ENCODE results near the gene ABCD2.

The ABCD2 gene

DNA sequence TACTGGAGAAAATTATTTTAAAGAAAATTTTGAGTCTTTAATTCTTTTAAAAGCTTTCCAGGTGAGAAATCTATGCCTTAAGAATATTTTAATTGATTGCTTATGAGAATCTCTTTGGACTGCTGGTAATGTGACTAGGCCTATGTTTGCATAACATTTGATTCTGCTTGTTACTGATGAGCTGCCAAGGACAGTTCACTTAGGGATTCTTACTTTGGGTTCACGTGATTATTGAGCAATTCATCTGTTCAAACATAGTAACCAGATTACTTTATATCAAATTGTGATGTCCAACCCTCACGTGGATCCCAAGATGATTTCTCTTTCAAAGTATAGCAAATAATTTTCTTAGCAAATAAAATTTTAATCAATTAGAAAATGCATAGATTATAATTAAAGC, 27.4 kb upstream of the ABCD2 start:
- Histone ChIP-seq H3K27ac (ENCODE audit: low read length) (no peak overlapping the region), H3K79me2 (ENCODE audit: insufficient read depth, low read length) (no peaks in the 10 kb centered on the region), H4K20me1 (ENCODE audit: insufficient read depth, low read length) (no peaks in the 10 kb centered on the region), H3K36me3 (ENCODE audit: insufficient read depth, low read length) (no peaks in the 10 kb centered on the region), H3K9ac (ENCODE audit: low read depth, low read length) (no peak overlapping the region), H3K27me3 (ENCODE audit: insufficient read depth, low read length, poor library complexity) (no peaks in the 10 kb centered on the region), H3K4me1 (ENCODE audit: insufficient read depth, low read length) (no peaks in the 10 kb centered on the region), H3K4me2 (ENCODE audit: insufficient read depth, low read length) (no peak overlapping the region), H2AFZ (ENCODE audit: low read depth, low read length) (no peak overlapping the region), H3K9me3 (ENCODE audit: insufficient read depth, low read length, severe bottlenecking) (no peaks in the 10 kb centered on the region), H3K4me3 (ENCODE audit: low read depth in 1 of 2, low read length in 2 of 2) (no peak overlapping the region)
- no peak for DNase-seq
- TF ChIP-seq, protein P1, sequence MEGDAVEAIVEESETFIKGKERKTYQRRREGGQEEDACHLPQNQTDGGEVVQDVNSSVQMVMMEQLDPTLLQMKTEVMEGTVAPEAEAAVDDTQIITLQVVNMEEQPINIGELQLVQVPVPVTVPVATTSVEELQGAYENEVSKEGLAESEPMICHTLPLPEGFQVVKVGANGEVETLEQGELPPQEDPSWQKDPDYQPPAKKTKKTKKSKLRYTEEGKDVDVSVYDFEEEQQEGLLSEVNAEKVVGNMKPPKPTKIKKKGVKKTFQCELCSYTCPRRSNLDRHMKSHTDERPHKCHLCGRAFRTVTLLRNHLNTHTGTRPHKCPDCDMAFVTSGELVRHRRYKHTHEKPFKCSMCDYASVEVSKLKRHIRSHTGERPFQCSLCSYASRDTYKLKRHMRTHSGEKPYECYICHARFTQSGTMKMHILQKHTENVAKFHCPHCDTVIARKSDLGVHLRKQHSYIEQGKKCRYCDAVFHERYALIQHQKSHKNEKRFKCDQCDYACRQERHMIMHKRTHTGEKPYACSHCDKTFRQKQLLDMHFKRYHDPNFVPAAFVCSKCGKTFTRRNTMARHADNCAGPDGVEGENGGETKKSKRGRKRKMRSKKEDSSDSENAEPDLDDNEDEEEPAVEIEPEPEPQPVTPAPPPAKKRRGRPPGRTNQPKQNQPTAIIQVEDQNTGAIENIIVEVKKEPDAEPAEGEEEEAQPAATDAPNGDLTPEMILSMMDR (IDR thresholded peaks at IDR 0.05; ENCODE audit: borderline replicate concordance, extremely low read depth, low read length, poor library complexity, severe bottlenecking), result no peak
- no peak for TF ChIP-seq EZH2 (IDR thresholded peaks at IDR 0.05; ENCODE audit: borderline replicate concordance, low read depth, low read length, severe bottlenecking)
- no peak for ATAC-seq (ENCODE audit: insufficient read depth, low read depth)

DNA sequence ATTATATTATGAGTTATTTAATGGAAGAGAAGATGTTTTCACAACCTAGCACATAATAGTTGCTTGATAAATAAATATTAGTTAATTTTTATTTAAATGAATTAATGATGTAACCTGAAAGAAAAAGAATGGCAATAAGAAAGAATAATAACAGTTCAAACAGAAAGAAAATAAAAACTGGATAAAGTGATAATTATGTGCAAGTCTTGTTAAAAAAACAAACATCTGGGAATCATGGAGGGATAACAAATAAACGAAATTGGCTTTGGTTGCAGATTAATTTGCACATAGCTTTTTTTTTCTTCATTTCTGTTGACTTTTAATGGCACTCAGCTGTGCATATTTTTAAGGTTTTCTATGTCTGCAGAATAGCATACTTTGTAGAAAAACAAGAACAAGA, 23.4 kb upstream of the ABCD2 start:
- Histone ChIP-seq H3K27ac (ENCODE audit: low read length) (no peak overlapping the region), H3K79me2 (ENCODE audit: insufficient read depth, low read length) (no peaks in the 10 kb centered on the region), H3K36me3 (ENCODE audit: insufficient read depth, low read length) (no peaks in the 10 kb centered on the region), H3K4me1 (ENCODE audit: insufficient read depth, low read length) (no peaks in the 10 kb centered on the region), H3K4me3 (ENCODE audit: low read depth in 1 of 2, low read length in 2 of 2) (no peak overlapping the region), H3K4me2 (ENCODE audit: insufficient read depth, low read length) (no peak overlapping the region), H3K27me3 (ENCODE audit: insufficient read depth, low read length, poor library complexity) (no peaks in the 10 kb centered on the region), H4K20me1 (ENCODE audit: insufficient read depth, low read length) (no peaks in the 10 kb centered on the region), H3K9ac (ENCODE audit: low read depth, low read length) (no peak overlapping the region), H3K9me3 (ENCODE audit: insufficient read depth, low read length, severe bottlenecking) (no peaks in the 10 kb centered on the region), H2AFZ (ENCODE audit: low read depth, low read length) (no peak overlapping the region)
- ATAC-seq (ENCODE audit: insufficient read depth, low read depth) (no peak), DNase-seq (no peak)
- no peak for TF ChIP-seq EZH2 (IDR thresholded peaks at IDR 0.05; ENCODE audit: borderline replicate concordance, low read depth, low read length, severe bottlenecking)
- TF ChIP-seq, protein P1 (IDR thresholded peaks at IDR 0.05; ENCODE audit: borderline replicate concordance, extremely low read depth, low read length, poor library complexity, severe bottlenecking), result no peak

DNA sequence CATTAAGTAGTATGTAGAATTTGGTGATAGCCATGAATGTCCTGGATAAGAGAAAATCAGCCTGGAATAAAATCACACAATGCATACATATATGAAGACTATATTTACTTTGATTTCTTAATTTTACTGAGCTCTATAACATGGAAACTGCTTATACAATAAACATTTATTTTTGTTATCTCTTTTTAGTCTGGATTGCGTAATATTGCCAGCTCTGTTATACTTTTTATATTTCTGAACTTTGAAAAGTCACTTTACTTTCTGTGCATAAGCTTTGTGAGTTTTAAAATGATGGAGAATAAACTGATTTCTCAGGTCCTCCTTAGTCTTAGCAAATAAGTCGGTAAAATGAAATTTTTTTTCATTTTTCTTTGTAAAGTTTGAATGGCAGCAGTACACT, 19.2 kb upstream of the ABCD2 start:
- Histone ChIP-seq H2AFZ (ENCODE audit: low read depth, low read length) (no peak overlapping the region), H3K79me2 (ENCODE audit: insufficient read depth, low read length) (no peaks in the 10 kb centered on the region), H3K9me3 (ENCODE audit: insufficient read depth, low read length, severe bottlenecking) (no peaks in the 10 kb centered on the region), H3K4me2 (ENCODE audit: insufficient read depth, low read length) (no peak overlapping the region), H3K4me1 (ENCODE audit: insufficient read depth, low read length) (no peaks in the 10 kb centered on the region), H4K20me1 (ENCODE audit: insufficient read depth, low read length) (no peaks in the 10 kb centered on the region), H3K27ac (ENCODE audit: low read length) (no peak overlapping the region), H3K4me3 (ENCODE audit: low read depth in 1 of 2, low read length in 2 of 2) (no peak overlapping the region), H3K9ac (ENCODE audit: low read depth, low read length) (no peak overlapping the region), H3K27me3 (ENCODE audit: insufficient read depth, low read length, poor library complexity) (no peaks in the 10 kb centered on the region), H3K36me3 (ENCODE audit: insufficient read depth, low read length) (no peaks in the 10 kb centered on the region)
- ATAC-seq (ENCODE audit: insufficient read depth, low read depth), result no peak
- no peak for DNase-seq
- TF ChIP-seq EZH2 (IDR thresholded peaks at IDR 0.05; ENCODE audit: borderline replicate concordance, low read depth, low read length, severe bottlenecking), result no peak
- TF ChIP-seq, protein P1 (IDR thresholded peaks at IDR 0.05; ENCODE audit: borderline replicate concordance, extremely low read depth, low read length, poor library complexity, severe bottlenecking), result no peak

DNA sequence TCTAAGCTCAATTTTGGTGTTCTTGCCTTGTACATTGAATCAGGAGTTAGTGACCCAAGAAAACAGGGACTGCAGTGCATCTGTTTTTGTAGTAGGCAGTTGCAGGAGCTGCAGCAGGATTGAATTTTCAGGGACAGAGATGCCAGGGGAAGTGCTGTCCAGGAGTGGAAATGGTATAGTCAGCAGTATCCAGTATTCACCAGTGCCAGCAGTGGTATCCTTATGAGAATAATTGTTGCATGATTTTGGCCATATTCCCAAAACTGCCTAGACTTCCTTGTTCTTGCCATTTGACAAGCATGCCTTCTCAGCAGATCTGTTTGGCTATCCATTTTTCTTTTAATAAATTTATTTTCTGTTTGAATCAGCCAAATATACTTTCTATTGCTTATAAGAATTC, 18.6 kb upstream of the ABCD2 start:
- H3K4me2 ChIP-seq (ENCODE audit: insufficient read depth, low read length), result no peak overlapping the region
- no peak overlapping the region for H3K4me3 ChIP-seq (ENCODE audit: low read depth in 1 of 2, low read length in 2 of 2)
- H2AFZ ChIP-seq (ENCODE audit: low read depth, low read length), result no peak overlapping the region
- no peak overlapping the region for H3K27ac ChIP-seq (ENCODE audit: low read length)
- no peaks in the 10 kb centered on the region for H4K20me1 ChIP-seq (ENCODE audit: insufficient read depth, low read length)
- no peaks in the 10 kb centered on the region for H3K4me1 ChIP-seq (ENCODE audit: insufficient read depth, low read length)
- ATAC-seq (ENCODE audit: insufficient read depth, low read depth), result no peak
- H3K79me2 ChIP-seq (ENCODE audit: insufficient read depth, low read length), result no peaks in the 10 kb centered on the region
- no peaks in the 10 kb centered on the region for H3K9me3 ChIP-seq (ENCODE audit: insufficient read depth, low read length, severe bottlenecking)
- no peaks in the 10 kb centered on the region for H3K27me3 ChIP-seq (ENCODE audit: insufficient read depth, low read length, poor library complexity)
- no peak for TF ChIP-seq EZH2 (IDR thresholded peaks at IDR 0.05; ENCODE audit: borderline replicate concordance, low read depth, low read length, severe bottlenecking)
- TF ChIP-seq, protein P1 (IDR thresholded peaks at IDR 0.05; ENCODE audit: borderline replicate concordance, extremely low read depth, low read length, poor library complexity, severe bottlenecking), result no peak
- no peak overlapping the region for H3K9ac ChIP-seq (ENCODE audit: low read depth, low read length)
- H3K36me3 ChIP-seq (ENCODE audit: insufficient read depth, low read length), result no peaks in the 10 kb centered on the region
- DNase-seq, result no peak

All from DND-41 (cell line).